ENCODE measurements around the gene FZD7. TPM values are rescaled to one million over a fixed set of nuclear protein-coding genes. Genes with fewer than 3 reads are reported as not detected.

Gene FZD7
- total RNA-seq, 1 donor from 2014 or later = 32.5 TPM

- no peaks in the 10 kb centered on the region for H3K4me1 ChIP-seq
- TF ChIP-seq CTCF (IDR thresholded peaks at IDR 0.05) = no peak
- intact Hi-C loops (cut with DNase I) = no loop called here
- H3K27me3 ChIP-seq = no peaks in the 10 kb centered on the region
- no peak for DNase-seq (ENCODE audit: low spot score in 2 of 2)
- no peak overlapping the region for H3K4me3 ChIP-seq
- no peaks in the 10 kb centered on the region for H3K9me3 ChIP-seq
- no peak overlapping the region for H3K27ac ChIP-seq
- no peaks in the 10 kb centered on the region for H3K36me3 ChIP-seq
Measured at GRCh38 chr2:201996679-201997314, 36.9 kb upstream of the FZD7 start.

DNA sequence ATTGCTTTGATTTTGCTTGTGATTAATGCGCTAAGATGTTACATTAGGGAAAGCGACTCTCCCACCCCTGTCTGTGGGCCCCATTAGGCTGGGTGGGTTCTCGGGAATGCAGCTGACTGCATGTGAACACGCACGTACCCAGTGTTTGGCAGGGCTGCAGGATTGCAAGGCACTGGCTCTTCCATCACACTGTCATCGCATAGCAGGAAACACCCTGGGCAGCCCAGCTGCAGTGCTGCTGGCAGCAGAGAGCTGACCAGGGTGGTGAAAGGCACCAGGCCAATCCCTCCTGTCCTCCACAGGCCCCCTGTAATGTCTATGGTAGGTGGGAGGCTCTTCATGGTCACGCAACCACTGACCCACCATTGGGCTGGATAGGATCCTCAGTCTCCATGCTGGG is 34.4 kb upstream of the FZD7 start:
- Histone ChIP-seq H3K9me3 (no peaks in the 10 kb centered on the region), H3K4me3 (no peak overlapping the region), H3K4me1 (no peaks in the 10 kb centered on the region), H3K27ac (no peak overlapping the region), H3K27me3 (no peaks in the 10 kb centered on the region), H3K36me3 (no peaks in the 10 kb centered on the region)
- intact Hi-C loops (cut with DNase I) = no loop called here
- no peak for TF ChIP-seq CTCF (IDR thresholded peaks at IDR 0.05)
- DNase-seq (ENCODE audit: low spot score in 2 of 2) = no peak

- Histone ChIP-seq H3K4me3 (no peak overlapping the region), H3K36me3 (no peaks in the 10 kb centered on the region), H3K27ac (no peak overlapping the region), H3K27me3 (no peaks in the 10 kb centered on the region), H3K9me3 (no peaks in the 10 kb centered on the region), H3K4me1 (no peaks in the 10 kb centered on the region)
- DNase-seq (ENCODE audit: low spot score in 2 of 2) = no peak
- no peak for TF ChIP-seq CTCF (IDR thresholded peaks at IDR 0.05)
- intact Hi-C loops (cut with DNase I) = no loop called here
Measured at GRCh38 chr2:202001826-202002225, 31.8 kb upstream of the FZD7 start.

- no peaks in the 10 kb centered on the region for H3K27me3 ChIP-seq
- no peak overlapping the region for H3K27ac ChIP-seq
- intact Hi-C loops (cut with DNase I) = no loop called here
- H3K9me3 ChIP-seq = no peaks in the 10 kb centered on the region
- H3K4me3 ChIP-seq = no peak overlapping the region
- no peak for TF ChIP-seq CTCF (IDR thresholded peaks at IDR 0.05)
- no peak for DNase-seq (ENCODE audit: low spot score in 2 of 2)
- H3K4me1 ChIP-seq = no peaks in the 10 kb centered on the region
- no peaks in the 10 kb centered on the region for H3K36me3 ChIP-seq
Measured at GRCh38 chr2:202002381-202002780, 31.3 kb upstream of the FZD7 start.

DNA sequence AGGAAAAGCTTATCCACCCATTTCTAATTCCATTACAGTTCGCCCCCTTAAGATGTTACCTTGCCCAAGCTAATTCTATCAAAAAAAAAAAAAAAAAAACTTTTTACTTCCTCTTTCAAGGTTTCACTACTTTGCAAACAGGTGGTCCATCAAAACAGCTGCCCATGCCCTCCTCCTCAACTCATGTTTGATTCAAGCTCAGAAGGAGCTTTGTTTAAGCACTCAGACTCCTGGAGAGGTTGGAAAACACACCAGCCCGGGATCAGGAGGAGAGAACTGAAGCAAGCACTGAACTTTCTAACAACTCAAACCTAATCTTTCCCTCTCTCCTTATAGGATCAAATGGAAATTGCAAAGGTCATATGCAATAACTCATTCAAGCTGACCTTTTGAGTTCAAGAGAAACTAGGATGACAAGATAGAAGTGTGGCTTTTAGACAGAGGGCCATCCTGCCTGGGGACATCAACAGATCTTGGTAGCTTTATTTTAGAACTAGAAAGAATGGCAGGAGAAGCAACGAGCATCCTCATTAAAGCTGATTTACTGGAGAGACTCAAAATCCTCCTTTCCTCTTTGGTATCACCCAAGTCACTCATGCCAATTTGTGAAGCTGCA is 28.3 kb upstream of the FZD7 start:
- no peaks in the 10 kb centered on the region for H3K9me3 ChIP-seq
- no peak overlapping the region for H3K27ac ChIP-seq
- no peaks in the 10 kb centered on the region for H3K4me1 ChIP-seq
- H3K4me3 ChIP-seq = no peak overlapping the region
- TF ChIP-seq CTCF (IDR thresholded peaks at IDR 0.05) = no peak
- H3K36me3 ChIP-seq = no peaks in the 10 kb centered on the region
- DNase-seq (ENCODE audit: low spot score in 2 of 2) = no peak
- intact Hi-C loops (cut with DNase I) = no loop called here
- no peaks in the 10 kb centered on the region for H3K27me3 ChIP-seq
